ENCODE measurements around the gene PRICKLE1. TPM values are rescaled to one million over a fixed set of nuclear protein-coding genes. Genes with fewer than 3 reads are reported as not detected.

The PRICKLE1 gene
- total RNA-seq, 1 donor from 2014 or later, result 30.6 TPM

- Mint-ChIP-seq H3K9me3 (ENCODE audit: unreplicated experiment) (peaks cover 10% of the 10 kb centered on the region), H3K27ac (ENCODE audit: unreplicated experiment) (no peak overlapping the region), H3K4me3 (ENCODE audit: unreplicated experiment) (no peak overlapping the region), H3K4me1 (ENCODE audit: unreplicated experiment) (peaks cover 3% of the 10 kb centered on the region), H3K27me3 (ENCODE audit: unreplicated experiment) (no peaks in the 10 kb centered on the region), H3K36me3 (ENCODE audit: unreplicated experiment) (peaks cover 10% of the 10 kb centered on the region)
- DNase-seq (ENCODE audit: extremely low spot score, unreplicated experiment), result no peak
- no peak for TF ChIP-seq CTCF (IDR thresholded peaks at IDR 0.05)
Measured at GRCh38 chr12:42511656-42512055, 77.9 kb downstream of the PRICKLE1 start.

GRCh38 chr12:42510823-42511222 is 78.7 kb downstream of the PRICKLE1 start:
- no peak for TF ChIP-seq CTCF (IDR thresholded peaks at IDR 0.05)
- Mint-ChIP-seq H3K27me3 (ENCODE audit: unreplicated experiment) (no peaks in the 10 kb centered on the region), H3K9me3 (ENCODE audit: unreplicated experiment) (peaks cover 4% of the 10 kb centered on the region), H3K4me3 (ENCODE audit: unreplicated experiment) (no peak overlapping the region), H3K27ac (ENCODE audit: unreplicated experiment) (no peak overlapping the region), H3K4me1 (ENCODE audit: unreplicated experiment) (peaks cover 3% of the 10 kb centered on the region), H3K36me3 (ENCODE audit: unreplicated experiment) (peaks cover 4% of the 10 kb centered on the region)
- DNase-seq (ENCODE audit: extremely low spot score, unreplicated experiment), result no peak

- no peaks in the 10 kb centered on the region for H3K9me3 Mint-ChIP-seq (ENCODE audit: unreplicated experiment)
- H3K27me3 Mint-ChIP-seq (ENCODE audit: unreplicated experiment), result no peaks in the 10 kb centered on the region
- DNase-seq (ENCODE audit: extremely low spot score, unreplicated experiment), result no peak
- peaks cover 1% of the 10 kb centered on the region for H3K36me3 Mint-ChIP-seq (ENCODE audit: unreplicated experiment)
- no peak overlapping the region for H3K4me3 Mint-ChIP-seq (ENCODE audit: unreplicated experiment)
- no peak for TF ChIP-seq CTCF (IDR thresholded peaks at IDR 0.05)
- H3K4me1 Mint-ChIP-seq (ENCODE audit: unreplicated experiment), result peaks cover 8% of the 10 kb centered on the region
- no peak overlapping the region for H3K27ac Mint-ChIP-seq (ENCODE audit: unreplicated experiment)
Measured at GRCh38 chr12:42508913-42509460, 80.6 kb downstream of the PRICKLE1 start.

- H3K36me3 Mint-ChIP-seq (ENCODE audit: unreplicated experiment), result peaks cover 1% of the 10 kb centered on the region
- no peak for DNase-seq (ENCODE audit: extremely low spot score, unreplicated experiment)
- H3K4me1 Mint-ChIP-seq (ENCODE audit: unreplicated experiment), result peaks cover 12% of the 10 kb centered on the region
- H3K27me3 Mint-ChIP-seq (ENCODE audit: unreplicated experiment), result no peaks in the 10 kb centered on the region
- H3K9me3 Mint-ChIP-seq (ENCODE audit: unreplicated experiment), result no peaks in the 10 kb centered on the region
- H3K4me3 Mint-ChIP-seq (ENCODE audit: unreplicated experiment), result no peak overlapping the region
- no peak overlapping the region for H3K27ac Mint-ChIP-seq (ENCODE audit: unreplicated experiment)
- no peak for TF ChIP-seq CTCF (IDR thresholded peaks at IDR 0.05)
Measured at GRCh38 chr12:42507565-42507964, 82.0 kb downstream of the PRICKLE1 start.

- Mint-ChIP-seq H3K4me1 (ENCODE audit: unreplicated experiment) (peaks cover 14% of the 10 kb centered on the region), H3K27me3 (ENCODE audit: unreplicated experiment) (no peaks in the 10 kb centered on the region), H3K4me3 (ENCODE audit: unreplicated experiment) (no peak overlapping the region), H3K9me3 (ENCODE audit: unreplicated experiment) (no peaks in the 10 kb centered on the region), H3K27ac (ENCODE audit: unreplicated experiment) (no peak overlapping the region), H3K36me3 (ENCODE audit: unreplicated experiment) (peaks cover 1% of the 10 kb centered on the region)
- DNase-seq (ENCODE audit: extremely low spot score, unreplicated experiment), result no peak
- TF ChIP-seq CTCF (IDR thresholded peaks at IDR 0.05), result no peak
Measured at GRCh38 chr12:42507081-42507480, 82.5 kb downstream of the PRICKLE1 start.
